NCI-H2227 (cell line): ENCODE measurements around the gene UBXN7.
"Not testable (repeated sequence)": the region's sequence is repeated elsewhere in the genome, so short reads cannot be mapped to it uniquely, and the experiment has no call there.

Experiments used
- DNase-seq: peaks from one replicate; lab custom pipeline; 2025; ENCODE audit not compliant: unreplicated experiment; lab: John Stamatoyannopoulos, UW

The UBXN7 gene

DNA sequence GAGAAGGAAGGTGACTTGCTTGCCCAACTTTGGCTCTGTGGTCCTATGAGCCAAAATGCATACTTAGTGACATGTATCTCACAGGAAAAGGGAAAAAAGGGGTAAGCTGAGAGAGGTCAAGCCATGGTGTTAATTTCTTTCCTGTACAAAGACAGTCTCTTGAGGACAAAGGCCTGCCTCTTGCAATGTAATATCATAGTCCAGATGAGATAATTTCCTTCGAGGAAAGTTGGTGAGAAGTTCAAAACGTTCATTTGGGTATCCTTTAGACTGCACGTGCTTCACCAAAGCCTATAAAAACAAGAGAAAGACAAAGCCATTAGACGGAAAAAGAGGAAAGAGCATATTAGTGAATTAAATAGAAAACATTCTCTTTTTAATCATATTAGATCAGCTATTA lies 75.7 kb downstream of the UBXN7 start:
- DNase-seq, result no peak

- no peak for DNase-seq
Measured at GRCh38 chr3:196355668-196356067, 76.6 kb downstream of the UBXN7 start.

- DNase-seq, result no peak
Measured at GRCh38 chr3:196354132-196354531, 78.1 kb downstream of the UBXN7 start.

DNA sequence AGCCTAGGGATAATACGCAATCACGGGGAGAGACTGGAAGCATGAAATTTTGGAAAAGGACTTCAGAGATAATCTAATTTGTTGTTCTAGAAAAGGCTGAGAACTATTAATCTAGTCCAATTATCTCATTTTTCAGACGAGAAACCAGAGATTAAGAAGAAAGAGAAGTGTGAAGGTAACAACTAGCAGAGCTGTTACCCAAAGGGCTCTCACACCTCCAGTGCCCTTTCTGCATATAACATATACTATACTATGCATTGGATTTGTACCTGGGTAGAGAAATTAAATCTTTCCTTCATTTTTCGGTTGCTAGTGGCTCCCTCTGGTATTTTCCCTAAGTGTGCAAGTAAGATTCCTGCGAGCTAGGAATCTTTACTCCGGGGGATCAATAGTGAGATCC lies 80.7 kb downstream of the UBXN7 start:
- no peak for DNase-seq

DNA sequence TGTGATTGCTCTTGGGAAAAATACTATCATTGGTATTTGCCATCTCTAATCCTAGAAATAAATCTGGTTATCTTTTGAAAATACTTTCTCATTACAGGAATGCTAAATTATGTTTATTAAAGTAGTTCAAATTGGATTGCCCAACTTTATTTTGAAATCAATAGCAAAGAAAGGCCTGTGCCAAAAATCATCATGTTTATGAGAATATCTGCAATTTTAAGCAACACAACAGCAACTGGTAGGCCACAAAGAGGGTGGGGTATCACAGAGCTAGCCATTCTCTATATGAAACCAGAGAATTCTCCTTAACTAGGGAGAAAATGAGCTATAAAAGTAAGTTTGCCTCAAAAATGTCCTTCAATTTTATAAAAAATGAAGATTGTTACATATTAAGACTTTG lies 82.2 kb downstream of the UBXN7 start:
- no peak for DNase-seq

GRCh38 chr3:196348698-196349097 lies 83.5 kb downstream of the UBXN7 start:
- DNase-seq, result no peak

DNA sequence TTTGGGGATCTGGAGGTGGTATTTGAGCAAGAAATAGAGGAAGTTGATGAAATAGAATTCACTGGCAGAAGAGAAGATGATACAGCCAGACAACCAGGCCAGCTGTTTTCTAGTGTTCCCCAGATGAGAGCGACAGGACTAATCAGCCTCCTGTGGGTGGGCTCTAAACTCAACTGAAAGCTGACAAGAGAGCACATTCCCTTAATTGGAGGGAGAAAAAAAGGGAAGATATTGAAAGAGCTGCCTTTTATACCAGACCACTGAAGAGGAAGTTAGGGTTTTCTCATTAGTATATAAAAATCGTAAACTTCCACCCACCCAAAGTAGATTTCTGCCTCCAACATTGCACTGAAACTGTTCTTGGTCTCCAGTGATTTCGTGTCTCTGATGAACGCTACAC lies 87.6 kb downstream of the UBXN7 start:
- DNase-seq, result no peak

DNA sequence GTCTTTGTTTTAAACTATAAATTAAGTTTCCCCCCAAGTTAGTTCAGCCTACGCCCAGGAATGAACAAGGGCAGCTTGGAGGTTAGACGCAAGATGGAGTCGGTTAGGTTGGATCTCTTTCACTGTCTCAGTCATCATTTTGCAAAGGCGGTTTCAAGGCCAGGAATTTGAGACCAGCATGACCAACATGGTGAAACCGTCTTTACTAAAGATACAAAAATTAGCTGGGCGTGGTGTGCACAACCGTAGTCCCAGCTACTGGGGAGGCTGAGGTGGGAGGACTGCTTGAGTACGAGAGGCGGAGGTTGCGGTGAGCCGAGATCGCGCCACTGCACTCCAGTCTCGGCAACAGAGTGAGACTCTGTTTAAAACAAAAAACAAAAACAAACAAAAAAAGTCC lies 88.3 kb downstream of the UBXN7 start:
- not testable (repeated sequence) for DNase-seq

- DNase-seq, result no peak
Measured at GRCh38 chr3:196341137-196341536, 91.1 kb downstream of the UBXN7 start.

- no peak for DNase-seq
Measured at GRCh38 chr3:196340466-196340865, 91.8 kb downstream of the UBXN7 start.

- no peak for DNase-seq
Measured at GRCh38 chr3:196339493-196340254, 92.6 kb downstream of the UBXN7 start.

GRCh38 chr3:196339044-196339443 lies 93.2 kb downstream of the UBXN7 start:
- DNase-seq, result no peak

DNA sequence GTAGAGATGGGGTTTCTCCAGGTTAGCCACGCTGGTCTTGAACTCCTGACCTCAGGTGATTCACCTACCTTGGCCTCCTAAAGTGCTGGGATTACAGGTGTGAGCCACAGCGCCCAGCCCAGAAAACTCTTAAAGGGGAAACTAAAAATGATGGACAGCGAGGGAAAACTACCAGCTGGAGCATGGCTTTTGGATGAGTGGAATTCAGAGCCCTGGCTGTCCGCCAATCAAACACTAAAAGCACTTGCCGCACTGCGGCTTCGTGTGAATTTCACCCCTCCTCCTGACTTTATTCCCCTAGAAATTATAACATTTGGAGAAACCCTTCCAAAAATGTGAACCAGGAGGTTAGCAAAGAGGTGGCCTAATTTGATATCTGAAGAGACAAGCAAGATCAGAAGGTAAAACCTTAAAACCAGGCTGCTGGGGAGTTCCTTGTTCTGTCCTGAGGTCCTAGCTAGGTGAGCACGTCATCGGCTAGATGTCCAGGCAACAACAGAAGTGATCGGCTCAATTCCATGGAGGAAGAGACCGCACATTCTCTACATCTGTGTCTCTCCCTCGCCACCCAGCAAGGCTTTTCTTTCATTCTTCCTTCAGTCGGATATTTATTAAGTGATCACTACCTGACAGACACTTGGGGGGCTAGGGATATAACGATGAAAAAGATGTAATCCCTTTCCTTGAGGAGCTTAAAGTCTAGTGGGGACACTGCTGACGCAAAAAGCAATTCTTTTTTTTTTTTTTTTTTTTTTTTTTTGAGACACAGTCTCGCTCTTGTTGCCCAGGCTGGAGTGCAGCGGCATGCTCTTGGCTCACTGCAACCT lies 95.7 kb downstream of the UBXN7 start:
- no peak for DNase-seq

GRCh38 chr3:196335503-196335948 lies 96.7 kb downstream of the UBXN7 start:
- DNase-seq, result peak; percentile 15

DNA sequence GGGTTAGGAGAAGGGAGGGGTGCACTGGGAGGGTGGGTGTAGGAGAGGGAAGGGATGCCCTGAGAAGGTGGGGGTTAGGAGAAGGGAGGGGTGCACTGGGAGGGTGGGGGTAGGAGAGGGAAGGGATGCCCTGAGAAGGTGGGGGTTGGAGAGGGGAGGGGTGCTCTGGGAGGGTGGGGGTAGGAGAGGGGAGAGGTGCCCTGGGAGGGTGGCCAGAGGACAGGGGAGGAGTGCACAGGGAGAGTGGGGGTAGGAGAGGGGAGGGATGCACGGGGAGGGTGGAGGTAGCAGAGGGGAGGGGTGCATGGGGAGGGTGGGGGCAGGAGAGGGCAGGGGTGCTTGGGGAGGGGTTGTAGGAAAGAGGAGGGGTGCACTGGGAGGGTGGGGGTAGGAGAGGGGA lies 97.2 kb downstream of the UBXN7 start:
- no peak for DNase-seq

GRCh38 chr3:196332168-196332567 lies 100.1 kb downstream of the UBXN7 start:
- no peak for DNase-seq

- DNase-seq, result no peak
Measured at GRCh38 chr3:196327405-196327804, 104.8 kb downstream of the UBXN7 start.

DNA sequence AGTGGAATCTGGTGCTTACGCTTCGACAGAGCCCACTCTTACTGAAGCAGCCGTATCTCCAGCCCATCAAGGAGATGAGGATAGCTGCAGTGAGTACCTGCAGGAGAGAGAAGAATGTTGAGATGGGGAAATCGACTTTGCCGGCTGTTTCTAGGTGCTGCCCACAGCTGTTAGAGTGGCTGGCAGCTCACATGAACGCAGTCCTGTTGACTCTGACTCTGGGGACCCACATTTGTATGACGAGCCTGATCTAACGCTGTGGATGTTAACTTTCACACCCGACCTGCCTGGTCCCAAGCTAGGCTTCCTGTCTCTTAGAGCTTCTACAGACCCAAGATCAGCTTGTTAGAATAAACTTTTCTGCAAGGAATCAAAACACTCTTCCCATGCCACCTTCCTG lies 105.3 kb downstream of the UBXN7 start:
- DNase-seq, result no peak

DNA sequence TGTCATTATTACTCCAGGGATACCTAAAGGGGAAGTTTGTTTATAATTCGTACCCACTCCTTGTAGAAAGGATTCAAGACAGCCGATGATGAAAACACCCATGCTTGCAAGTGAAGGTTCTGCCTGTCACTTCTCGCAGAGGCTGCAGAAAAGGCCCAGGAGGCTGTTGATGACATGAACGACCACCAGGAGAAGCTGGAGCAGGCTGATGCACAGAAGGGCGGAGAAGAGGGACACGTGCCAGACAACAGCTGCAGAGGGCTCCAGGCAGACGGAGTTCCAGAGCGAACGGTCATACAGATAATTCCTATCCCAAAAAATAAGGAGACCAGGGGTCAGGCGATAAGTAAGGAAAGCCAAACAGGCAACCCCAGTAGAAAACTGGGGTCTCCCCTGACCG lies 108.5 kb downstream of the UBXN7 start:
- peak; percentile 58 for DNase-seq

- DNase-seq, result no peak
Measured at GRCh38 chr3:196323016-196323415, 109.2 kb downstream of the UBXN7 start.

DNA sequence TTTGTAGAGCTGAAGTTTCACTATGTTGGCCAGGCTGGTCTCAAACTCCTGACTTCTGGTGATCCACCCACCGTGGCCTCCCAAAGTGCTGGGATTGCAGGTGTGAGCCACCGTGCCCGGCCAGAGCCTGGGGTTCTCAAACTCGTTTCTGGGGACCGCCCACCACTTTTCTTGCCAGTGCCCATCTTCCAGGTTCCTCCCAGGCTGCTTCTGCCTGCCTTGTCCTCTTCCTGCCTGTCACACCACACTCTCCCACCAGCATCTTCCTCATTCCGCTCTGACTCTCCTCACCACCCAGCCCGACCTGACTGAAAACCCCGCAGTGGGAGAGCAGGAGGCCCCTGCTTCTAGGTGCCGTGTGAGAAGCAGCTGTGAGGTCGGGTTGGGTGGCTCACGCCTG lies 111.1 kb downstream of the UBXN7 start:
- DNase-seq, result no peak

DNA sequence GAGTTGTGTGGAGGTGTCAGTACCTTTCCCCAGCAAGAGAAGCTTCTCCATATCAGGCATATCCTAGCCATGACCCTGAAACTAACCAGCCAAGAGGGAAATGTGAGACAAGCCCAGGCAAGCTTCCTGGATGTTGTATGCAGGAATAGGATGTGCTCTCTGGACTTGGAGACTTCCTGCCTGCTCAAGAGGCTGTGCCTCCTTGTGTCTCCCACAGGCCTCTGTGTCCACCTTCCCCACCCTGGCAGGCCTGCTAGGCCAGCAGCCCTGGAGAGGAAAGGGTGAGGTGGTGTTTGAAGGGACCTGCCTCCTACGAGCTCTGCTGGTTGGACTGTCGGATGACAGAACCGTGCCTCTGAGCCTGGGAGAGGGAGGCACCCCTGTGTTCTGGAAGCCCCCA lies 112.1 kb downstream of the UBXN7 start:
- DNase-seq, result no peak
